Heart left ventricle (tissue), 13 donors: ENCODE results near the gene AVPI1.

ENCODE experiments used
- CTCF ChIP-seq, 12 donors: fragments of 200-600 bp; sonication (generic) in 4 of 12; IDR thresholded peaks; one replicate each; pipeline versions ENCODE4 v1.5.0 to v1.8.0; 2018 to 2022; ENCODE audit warnings: antibody characterized with exemption in 12 of 12, mild to moderate bottlenecking in 5 of 12
- POLR2A ChIP-seq, 2 donors: fragments of 450-650 bp; IDR thresholded peaks; one replicate each; pipeline ENCODE4 v1.6.1; 2017; ENCODE audit warnings: antibody characterized with exemption in 2 of 2, mild to moderate bottlenecking in 2 of 2, moderate library complexity in 2 of 2
- donor health status: ischemic (EF 13 %, LVEDD 7.1; RV severe dilation, severe dysfunction).
- donor health status: DM: no; HTN: yes; CAD: no.
- donor health status: DM: no; HTN: no; CAD: no.
- donor health status: ischemic (EF 25% LVEDD 6.9; RV normal size, moderate dysfunction).
- donor health status: ischemic (EF 25% LVEDD 5.7; RV mildly dilated, moderate dysfunction).
- donor health status: ischemic (EF 35%, LVEDD 5.7; RV mildly dilated, moderate dysfunction).
- donor health status: nonischemic (EF 11% LVEDD 7.7; RV severe dilation, severe dysfunction).
- donor health status: DM: yes; HTN: yes; CAD: no.
- donor health status: PGD.
- donor health status: ischemic (EF 29% LVEDD 5.4; RV normal size, mild dysfunction).
- donor health status: nonischemic (EF 23%, LVEDD 6.1; RV moderate dilation, normal function).

- no peak for TF ChIP-seq CTCF (IDR thresholded peaks at IDR 0.05)
- no peak for TF ChIP-seq POLR2A (IDR thresholded peaks at IDR 0.05)
Measured at GRCh38 chr10:97711640-97712572, 24.9 kb upstream of the AVPI1 start.
